ENCODE data around the gene FBLN7. TPM values are rescaled to one million over a fixed set of nuclear protein-coding genes. Genes with fewer than 3 reads are reported as not detected.
A peak's percentile ranks its signal among the peaks of the same experiment; 100 is the strongest.
"Not testable (repeated sequence)": the region's sequence is repeated elsewhere in the genome, so short reads cannot be mapped to it uniquely, and the experiment has no call there.

Gene FBLN7
- total and polyA plus RNA-seq, 4 donors: 0.77 to 7.0 (median 1.9) TPM

GRCh38 chr2:112134120-112134519 is 4.1 kb upstream of the FBLN7 start:
- 91 to 93% methylated on average over 4 of the region's 4 CpGs for WGBS, 2 donors
- H3K27me3 ChIP-seq (ENCODE audit: control insufficient read depth in 3 of 3, insufficient read depth in 3 of 3, low read length in 2 of 3): no peaks in the 10 kb centered on the region
- H3K36me3 ChIP-seq (ENCODE audit: control insufficient read depth in 4 of 4, insufficient read depth in 4 of 4, low read length in 4 of 4): no peaks in the 10 kb centered on the region
- H3K4me3 ChIP-seq: no peak overlapping the region
- H3K4me1 ChIP-seq (ENCODE audit: control insufficient read depth in 5 of 5, insufficient read depth in 5 of 5, low read length in 5 of 5): peaks cover 0 to 6% (median 3%) of the 10 kb centered on the region in 5 donors
- H3K27ac ChIP-seq (ENCODE audit: low read depth in 1 of 2, low read length in 1 of 2): no peak overlapping the region
- H3K9ac ChIP-seq (ENCODE audit: insufficient read depth in 1 of 2, low read length in 2 of 2): no peak overlapping the region
- no peak for DNase-seq
- no peak for TF ChIP-seq CTCF (IDR thresholded peaks at IDR 0.05; ENCODE audit: control extremely low read depth, extremely low read depth)
- H3K9me3 ChIP-seq (ENCODE audit: control insufficient read depth in 4 of 4, insufficient read depth in 3 of 4, low read length in 3 of 4): no peaks in the 10 kb centered on the region
- no peak for ATAC-seq (ENCODE audit: insufficient read depth, low FRiP score)

GRCh38 chr2:112136096-112136495 is 2.1 kb upstream of the FBLN7 start:
- no peak overlapping the region for H3K27ac ChIP-seq (ENCODE audit: low read depth in 1 of 2, low read length in 1 of 2)
- ATAC-seq (ENCODE audit: insufficient read depth, low FRiP score) (no peak), DNase-seq (no peak)
- no peaks in the 10 kb centered on the region for H3K36me3 ChIP-seq (ENCODE audit: control insufficient read depth in 4 of 4, insufficient read depth in 4 of 4, low read length in 4 of 4)
- 93 to 97% methylated on average over 5 of the region's 5 CpGs for WGBS, 2 donors
- no peak for TF ChIP-seq CTCF (IDR thresholded peaks at IDR 0.05; ENCODE audit: control extremely low read depth, extremely low read depth)
- H3K9ac ChIP-seq (ENCODE audit: insufficient read depth in 1 of 2, low read length in 2 of 2): no peak overlapping the region
- no peaks in the 10 kb centered on the region for H3K9me3 ChIP-seq (ENCODE audit: control insufficient read depth in 4 of 4, insufficient read depth in 3 of 4, low read length in 3 of 4)
- peaks cover 0 to 6% (median 3%) of the 10 kb centered on the region in 5 donors for H3K4me1 ChIP-seq (ENCODE audit: control insufficient read depth in 5 of 5, insufficient read depth in 5 of 5, low read length in 5 of 5)
- no peak overlapping the region for H3K4me3 ChIP-seq
- peaks cover 0 to 3% (median 0%) of the 10 kb centered on the region in 3 donors for H3K27me3 ChIP-seq (ENCODE audit: control insufficient read depth in 3 of 3, insufficient read depth in 3 of 3, low read length in 2 of 3)

GRCh38 chr2:112137516-112138158 is 548 bp upstream of the FBLN7 start:
- ATAC-seq (ENCODE audit: insufficient read depth, low FRiP score): peak; percentile 19

GRCh38 chr2:112139033-112139614 is 939 bp downstream of the FBLN7 start:
- H3K27me3 ChIP-seq (ENCODE audit: control insufficient read depth in 3 of 3, insufficient read depth in 3 of 3, low read length in 2 of 3): peaks cover 0 to 12% (median 0%) of the 10 kb centered on the region in 3 donors
- WGBS, 2 donors: 1 to 3% methylated on average over 9 to 14 of the region's 32 CpGs
- not testable (repeated sequence) for H3K9me3 ChIP-seq (ENCODE audit: control insufficient read depth in 4 of 4, insufficient read depth in 3 of 4, low read length in 3 of 4); DNase-seq; ATAC-seq (ENCODE audit: insufficient read depth, low FRiP score); H3K4me3 ChIP-seq; H3K9ac ChIP-seq (ENCODE audit: insufficient read depth in 1 of 2, low read length in 2 of 2); H3K27ac ChIP-seq (ENCODE audit: low read depth in 1 of 2, low read length in 1 of 2); H3K36me3 ChIP-seq (ENCODE audit: control insufficient read depth in 4 of 4, insufficient read depth in 4 of 4, low read length in 4 of 4); H3K4me1 ChIP-seq (ENCODE audit: control insufficient read depth in 5 of 5, insufficient read depth in 5 of 5, low read length in 5 of 5)

More at GRCh38 chr2:112137516-112138158, 548 bp upstream of the FBLN7 start:
- H3K27ac ChIP-seq (ENCODE audit: low read depth in 1 of 2, low read length in 1 of 2): no peak overlapping the region
- no peaks in the 10 kb centered on the region for H3K36me3 ChIP-seq (ENCODE audit: control insufficient read depth in 4 of 4, insufficient read depth in 4 of 4, low read length in 4 of 4)
- peak in 2 of 3 donors; percentile 34 to 41 for DNase-seq
- H3K4me1 ChIP-seq (ENCODE audit: control insufficient read depth in 5 of 5, insufficient read depth in 5 of 5, low read length in 5 of 5): peaks cover 0 to 6% (median 3%) of the 10 kb centered on the region in 5 donors
- 23 to 26% methylated on average over 15 of the region's 15 CpGs for WGBS, 2 donors
- peaks cover 0 to 8% (median 0%) of the 10 kb centered on the region in 3 donors for H3K27me3 ChIP-seq (ENCODE audit: control insufficient read depth in 3 of 3, insufficient read depth in 3 of 3, low read length in 2 of 3)
- H3K9me3 ChIP-seq (ENCODE audit: control insufficient read depth in 4 of 4, insufficient read depth in 3 of 4, low read length in 3 of 4): no peaks in the 10 kb centered on the region
- TF ChIP-seq CTCF (IDR thresholded peaks at IDR 0.05; ENCODE audit: control extremely low read depth, extremely low read depth): no peak
- peak overlapping the region in 1 of 2 donors; percentile 30 for H3K9ac ChIP-seq (ENCODE audit: insufficient read depth in 1 of 2, low read length in 2 of 2)
- H3K4me3 ChIP-seq: no peak overlapping the region

- not testable (repeated sequence) for H3K36me3 ChIP-seq (ENCODE audit: control insufficient read depth in 4 of 4, insufficient read depth in 4 of 4, low read length in 4 of 4); DNase-seq; H3K9me3 ChIP-seq (ENCODE audit: control insufficient read depth in 4 of 4, insufficient read depth in 3 of 4, low read length in 3 of 4); H3K9ac ChIP-seq (ENCODE audit: insufficient read depth in 1 of 2, low read length in 2 of 2); H3K27ac ChIP-seq (ENCODE audit: low read depth in 1 of 2, low read length in 1 of 2); ATAC-seq (ENCODE audit: insufficient read depth, low FRiP score); H3K4me1 ChIP-seq (ENCODE audit: control insufficient read depth in 5 of 5, insufficient read depth in 5 of 5, low read length in 5 of 5); H3K4me3 ChIP-seq
- peaks cover 0 to 12% (median 0%) of the 10 kb centered on the region in 3 donors for H3K27me3 ChIP-seq (ENCODE audit: control insufficient read depth in 3 of 3, insufficient read depth in 3 of 3, low read length in 2 of 3)
- WGBS, 2 donors: 2 to 4% methylated on average over 29 of the region's 38 CpGs
These were observed 1.5 kb downstream of the FBLN7 start for GRCh38 chr2:112139661-112140204.
